ENCODE measurements around the gene MPHOSPH9.

- no peak for TF ChIP-seq CTCF (IDR thresholded peaks at IDR 0.05; ENCODE audit: insufficient read depth, low read length)
- no peak for TF ChIP-seq POLR2AphosphoS5 (IDR thresholded peaks at IDR 0.05; ENCODE audit: low read depth)
- TF ChIP-seq REST (IDR thresholded peaks at IDR 0.05; ENCODE audit: insufficient replicate concordance, low read depth) = no peak
These were observed 105.8 kb downstream of the MPHOSPH9 start for GRCh38 chr12:123127182-123127495.

Measured in HL-60 (cell line).